ENCODE measurements around the gene FAM228B.

Gene FAM228B

DNA sequence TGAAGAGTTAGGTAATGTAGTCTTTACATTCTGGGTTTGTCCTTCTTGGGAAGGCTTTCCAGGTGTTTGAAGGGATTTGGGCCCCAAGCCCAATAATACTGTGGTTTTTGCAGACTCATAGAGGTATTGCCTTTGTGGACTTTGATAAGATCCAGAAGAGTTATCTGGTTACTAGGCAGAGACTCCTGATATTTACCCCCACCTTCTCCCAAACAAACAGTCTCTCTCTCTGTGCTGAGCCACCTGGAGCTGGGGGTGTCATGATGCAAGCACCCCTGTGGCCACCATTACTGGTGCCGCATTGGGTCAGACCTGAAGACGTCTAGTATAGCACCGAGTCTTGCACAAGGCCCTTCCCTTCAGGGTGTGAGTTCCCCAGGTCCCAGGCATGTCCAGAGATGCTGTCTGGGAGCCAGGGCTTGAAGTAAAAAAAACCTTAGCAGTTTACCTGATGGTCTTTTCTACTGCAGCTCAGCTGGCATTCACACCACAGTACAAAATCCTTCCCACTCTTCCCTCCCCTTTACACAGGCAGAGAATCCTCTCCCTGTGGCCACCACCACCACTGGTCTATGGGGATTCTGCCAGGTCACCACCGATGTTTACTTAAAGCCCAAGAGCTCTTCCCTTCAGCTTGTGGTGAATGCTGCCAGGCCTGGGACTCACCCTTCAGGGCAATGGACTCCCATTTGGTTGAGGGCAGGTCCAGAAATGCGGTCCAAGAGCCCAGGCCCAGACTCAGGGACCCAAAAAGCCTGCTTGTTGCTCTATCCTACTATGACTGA lies 29.3 kb downstream of the FAM228B start:
- DNase-seq: no peak
- intact Hi-C loops (cut with DNase I): no loop called here

DNA sequence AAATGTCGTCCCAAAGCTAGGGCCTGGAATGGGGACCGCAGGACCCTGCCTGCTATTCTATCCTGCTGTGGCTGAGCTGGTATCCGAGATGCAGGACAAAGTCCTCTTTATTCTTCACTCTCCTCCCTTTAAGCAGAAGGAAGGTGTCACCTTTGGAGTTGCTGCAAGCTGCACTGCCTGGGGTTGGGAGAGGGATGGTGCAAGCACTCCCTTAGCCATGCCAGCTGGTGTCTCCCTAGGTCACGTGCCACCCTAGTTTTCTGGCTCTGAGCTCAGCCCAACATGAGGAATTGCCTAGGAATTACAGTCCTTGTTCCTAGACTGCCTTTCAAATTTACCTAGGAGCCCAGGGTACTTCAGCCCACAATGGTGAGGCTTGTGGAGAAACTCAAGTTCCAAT lies 30.2 kb downstream of the FAM228B start:
- intact Hi-C loops (cut with DNase I): no loop called here
- peak in 1 of 10 donors; percentile 19 for DNase-seq

DNA sequence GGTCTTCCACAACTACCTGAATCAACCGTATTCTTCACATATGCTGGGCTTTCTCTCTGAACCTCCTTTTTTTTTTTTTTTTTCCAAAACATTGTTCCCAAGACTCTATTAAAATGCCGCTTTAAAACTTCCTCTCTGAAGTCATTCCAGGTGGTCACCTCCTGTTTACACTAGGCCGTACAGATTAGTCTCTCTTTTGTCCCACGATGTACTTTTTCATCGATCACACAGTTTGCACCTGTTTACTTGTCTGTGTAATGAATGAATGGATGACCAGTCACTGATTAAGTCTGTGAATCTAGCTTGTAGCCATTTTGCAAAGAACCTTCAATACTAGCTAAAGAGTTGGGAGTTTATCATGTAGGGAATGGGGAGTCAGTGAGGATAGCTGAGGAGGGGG lies 34.9 kb downstream of the FAM228B start:
- intact Hi-C loops (cut with DNase I): no loop called here
- no peak for DNase-seq

DNA sequence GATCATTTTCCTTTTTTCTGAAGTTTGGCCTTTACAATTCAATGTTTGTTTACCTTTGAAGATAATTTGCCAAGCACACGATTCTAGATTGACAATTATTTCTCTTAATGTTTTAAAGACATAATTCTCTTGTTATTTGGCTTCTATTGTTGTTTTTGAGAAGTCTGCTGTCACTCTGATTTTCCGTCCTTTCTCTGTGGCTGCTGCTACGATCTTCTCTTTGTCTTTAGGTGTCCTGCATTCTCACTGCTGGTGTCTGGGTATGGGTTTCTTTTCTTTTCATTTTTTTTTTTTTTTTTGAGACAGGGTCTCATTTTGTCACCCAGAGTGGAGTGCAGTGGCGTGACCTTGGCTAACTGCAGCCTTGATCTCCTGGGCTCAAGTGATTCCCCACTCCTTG lies 36.4 kb downstream of the FAM228B start:
- intact Hi-C loops (cut with DNase I): no loop called here
- no peak for DNase-seq

DNA sequence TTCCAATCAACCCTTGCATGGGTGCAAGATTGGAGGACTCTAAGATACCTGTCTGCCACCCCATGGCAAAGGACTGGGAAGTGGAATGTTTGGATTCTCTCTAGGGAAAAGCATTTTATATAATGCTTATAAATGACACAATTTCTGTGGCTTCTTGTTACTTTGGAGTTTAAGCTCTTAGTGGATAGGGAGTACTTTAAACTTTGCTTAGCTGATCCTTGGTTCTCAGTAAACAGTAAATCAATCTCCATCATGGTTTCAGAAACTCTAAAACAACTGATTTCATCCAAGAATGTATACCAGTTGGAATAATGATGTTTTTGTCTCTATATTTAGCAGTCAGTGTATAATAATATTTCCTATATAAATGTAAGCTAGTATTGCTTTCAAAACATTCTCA lies 37.5 kb downstream of the FAM228B start:
- DNase-seq: no peak
- intact Hi-C loops (cut with DNase I): no loop called here

DNA sequence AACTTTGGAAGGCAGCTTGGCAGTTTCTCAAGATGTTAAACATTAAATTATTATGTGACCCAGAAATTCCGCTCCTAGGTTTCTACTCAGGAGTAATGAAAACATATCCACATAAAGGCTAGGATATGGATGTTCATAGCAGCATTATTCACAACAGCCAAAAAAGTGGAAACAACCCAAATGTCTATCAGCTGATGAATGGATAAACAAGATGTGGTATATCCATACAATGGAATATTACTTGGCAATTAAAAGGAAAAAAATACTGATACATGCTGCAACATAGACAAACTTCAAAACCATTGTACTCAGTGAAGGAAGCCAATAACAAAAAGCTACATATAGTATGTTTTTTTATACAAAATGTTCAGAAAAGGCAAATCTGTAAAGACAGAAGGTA lies 39.2 kb downstream of the FAM228B start:
- no peak for DNase-seq
- intact Hi-C loops (cut with DNase I): no loop called here

DNA sequence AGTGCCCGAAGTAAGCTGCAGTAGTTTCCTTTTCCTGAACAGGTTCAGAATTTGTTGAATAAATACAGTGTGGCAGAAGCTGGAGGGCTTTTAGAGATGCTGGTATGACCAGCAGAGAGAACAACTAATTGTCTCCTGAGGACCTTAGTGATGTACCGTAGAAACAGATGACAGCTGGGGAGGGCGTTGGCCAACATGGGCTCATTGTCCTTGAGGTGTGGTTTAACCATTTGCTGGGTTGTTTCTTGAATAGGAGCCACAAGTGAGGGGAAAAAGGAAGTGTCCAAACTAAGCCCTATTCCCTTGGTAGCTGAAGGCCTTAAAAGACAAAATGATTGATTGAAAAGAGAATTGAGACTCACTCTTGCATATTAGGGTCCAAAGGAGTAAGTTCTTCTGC lies 39.9 kb downstream of the FAM228B start:
- DNase-seq: no peak
- intact Hi-C loops (cut with DNase I): no loop called here

DNA sequence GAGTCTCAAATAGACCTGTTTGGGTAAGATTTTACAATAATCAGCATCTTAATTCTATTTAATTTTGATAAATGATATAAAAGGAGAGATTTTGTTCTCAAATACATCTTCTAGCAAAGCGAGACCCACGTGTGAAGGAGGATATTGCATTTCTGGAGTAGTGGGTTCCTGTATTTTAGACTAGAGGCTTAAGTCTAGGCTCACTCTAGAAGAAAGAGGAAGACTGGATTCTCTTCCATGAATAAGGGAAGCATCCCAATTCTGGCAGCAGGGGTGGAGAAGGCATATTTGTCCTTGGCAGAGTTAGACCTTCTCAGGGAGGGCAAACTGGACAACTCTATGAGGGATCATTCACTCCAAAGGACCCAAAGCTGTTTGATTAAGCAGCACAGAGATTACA lies 40.3 kb downstream of the FAM228B start:
- intact Hi-C loops (cut with DNase I): no loop called here
- no peak for DNase-seq

DNA sequence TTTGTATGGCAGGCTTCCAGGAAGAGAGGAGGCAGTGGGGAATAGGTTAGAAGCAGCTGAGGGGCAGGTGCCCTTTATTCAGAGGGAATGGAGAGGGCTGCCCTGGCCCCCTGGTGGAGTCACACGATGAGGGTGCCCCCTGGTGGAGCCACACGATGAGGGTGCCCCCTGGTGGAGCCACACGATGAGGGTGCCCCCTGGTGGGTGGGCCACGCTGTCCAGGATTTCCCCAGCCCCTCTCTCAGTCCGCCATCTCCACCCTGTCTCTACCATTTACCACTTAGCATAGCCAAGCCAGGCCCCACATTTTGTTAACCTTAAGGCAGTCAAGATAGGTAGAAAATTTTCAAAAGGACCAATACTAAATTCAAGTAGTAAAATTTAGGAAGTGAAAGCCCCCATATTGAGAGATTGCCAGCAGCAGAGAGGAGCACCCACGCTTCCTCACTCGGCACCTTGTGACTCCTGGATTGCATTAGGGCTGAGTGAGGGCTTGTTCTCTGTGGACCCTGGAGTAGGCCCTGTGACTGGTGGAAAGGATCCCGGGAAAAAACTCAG lies 41.2 kb downstream of the FAM228B start:
- no peak for DNase-seq
- intact Hi-C loops (cut with DNase I): no loop called here

DNA sequence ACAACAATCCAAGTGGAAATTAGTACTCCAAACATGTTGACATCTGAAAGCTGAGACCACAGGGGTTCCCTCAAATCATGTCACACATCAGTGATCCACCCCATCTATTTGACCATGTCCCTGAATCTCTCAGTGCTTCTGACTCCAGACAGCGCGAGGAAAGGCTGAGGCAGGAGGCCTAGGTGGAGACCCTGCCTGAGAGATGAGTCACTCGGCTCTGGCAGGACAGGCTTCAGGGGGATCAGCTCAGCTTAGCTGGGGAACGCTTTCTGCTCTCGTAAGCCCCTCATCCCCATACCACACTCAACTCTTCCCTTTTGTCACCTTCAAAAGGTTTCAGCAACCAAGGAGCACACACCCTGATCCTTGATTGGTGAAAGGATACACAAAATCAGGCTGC lies 45.8 kb downstream of the FAM228B start:
- intact Hi-C loops (cut with DNase I): no loop called here
- no peak for DNase-seq

DNA sequence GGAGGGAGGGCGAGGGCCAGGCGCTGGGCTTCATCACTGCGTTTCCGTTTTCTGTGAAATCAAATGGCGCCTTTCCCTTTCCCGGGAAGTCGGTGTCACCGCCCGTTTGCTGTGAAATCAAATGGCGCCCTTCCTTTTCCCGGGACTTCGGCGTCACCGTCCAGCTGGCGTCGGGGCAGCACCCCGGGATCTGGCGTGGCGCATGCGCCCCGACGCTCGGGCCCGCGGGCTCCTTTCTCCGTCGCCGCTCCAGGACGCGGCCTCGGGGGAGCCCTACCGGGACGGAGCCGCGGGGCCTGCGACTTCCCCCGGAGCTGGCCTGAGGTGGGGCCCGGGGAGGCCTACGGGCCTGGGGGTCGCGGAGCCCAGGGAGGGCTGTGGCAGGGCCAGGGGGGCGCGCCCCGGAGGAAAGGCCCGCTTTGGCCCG lies 51.6 kb downstream of the FAM228B start, which contains the start of gene FAM228A:
FAM228A (plus strand) TSS at position 203 of the 427 bp plus-strand sequence. CDS start 428 bp downstream, outside the sequence.
- DNase-seq: no peak
- intact Hi-C loops (cut with DNase I): no loop called here

DNA sequence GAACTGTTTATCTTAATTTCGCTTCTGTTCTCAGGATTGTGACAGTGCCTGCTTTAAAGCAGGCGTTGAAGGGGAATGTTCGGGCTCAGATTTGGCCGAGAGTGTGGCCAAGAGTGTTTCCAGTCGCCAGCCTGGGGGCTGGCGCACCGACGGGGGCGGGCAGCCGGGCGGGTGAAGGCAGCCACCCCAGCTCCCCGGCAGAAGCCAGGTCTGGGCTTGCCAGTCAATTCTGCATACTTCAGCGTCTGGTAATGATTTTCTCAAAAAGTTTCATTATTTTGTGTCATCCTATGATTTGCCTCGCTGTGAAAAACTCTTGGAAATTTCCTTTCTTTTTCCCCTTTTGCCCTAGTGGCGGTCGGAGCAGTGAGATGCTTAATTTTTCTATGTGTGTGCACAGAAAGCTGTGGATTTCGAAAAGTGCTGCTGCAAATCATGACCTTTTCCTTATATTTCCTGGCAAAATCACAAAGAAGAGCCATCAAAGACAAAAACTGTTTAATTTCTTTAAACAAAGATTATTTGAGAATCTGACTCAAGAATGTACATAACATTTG lies 52.4 kb downstream of the FAM228B start:
- DNase-seq: no peak
- intact Hi-C loops (cut with DNase I): no loop called here

DNA sequence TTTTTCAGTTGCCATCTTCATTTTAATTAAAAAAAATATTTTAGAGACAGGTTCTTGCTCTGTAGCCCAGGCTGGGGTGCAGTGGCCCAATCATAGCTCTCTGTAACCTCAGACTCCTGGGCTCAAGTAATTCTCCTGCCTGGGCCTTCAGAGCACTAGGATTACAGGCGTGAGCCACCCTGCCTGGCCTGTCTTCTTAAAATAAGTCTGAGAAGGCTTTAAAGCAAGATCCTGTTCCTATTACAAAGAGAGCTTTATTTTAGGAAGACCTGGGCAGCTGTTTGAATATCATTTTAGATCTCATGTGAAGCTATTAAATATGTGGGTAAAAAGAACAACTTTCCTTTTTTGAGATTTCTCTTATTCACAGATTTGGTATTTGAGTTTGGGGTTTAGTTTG lies 53.1 kb downstream of the FAM228B start:
- no peak for DNase-seq
- intact Hi-C loops (cut with DNase I): no loop called here

DNA sequence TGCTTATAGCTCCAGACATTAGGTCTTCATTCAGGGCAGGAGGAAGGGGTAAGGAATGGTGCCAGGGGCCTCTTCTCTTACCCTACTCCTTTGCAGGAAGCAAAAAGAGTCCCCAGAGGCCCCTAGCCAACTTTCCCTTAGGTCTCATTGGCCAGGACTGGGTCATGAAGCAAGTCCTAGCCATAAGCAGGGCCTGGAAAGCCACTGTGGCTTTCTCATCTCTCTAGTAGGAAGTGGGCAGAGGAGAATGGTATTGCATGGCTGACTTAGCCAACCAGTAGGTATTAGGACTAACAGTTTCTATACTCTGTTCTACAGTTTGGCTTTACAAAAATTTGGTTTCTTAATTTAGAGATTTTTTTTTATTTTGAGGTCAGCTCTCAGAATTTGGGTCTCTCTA lies 56.4 kb downstream of the FAM228B start:
- DNase-seq: no peak
- intact Hi-C loops (cut with DNase I): no loop called here

DNA sequence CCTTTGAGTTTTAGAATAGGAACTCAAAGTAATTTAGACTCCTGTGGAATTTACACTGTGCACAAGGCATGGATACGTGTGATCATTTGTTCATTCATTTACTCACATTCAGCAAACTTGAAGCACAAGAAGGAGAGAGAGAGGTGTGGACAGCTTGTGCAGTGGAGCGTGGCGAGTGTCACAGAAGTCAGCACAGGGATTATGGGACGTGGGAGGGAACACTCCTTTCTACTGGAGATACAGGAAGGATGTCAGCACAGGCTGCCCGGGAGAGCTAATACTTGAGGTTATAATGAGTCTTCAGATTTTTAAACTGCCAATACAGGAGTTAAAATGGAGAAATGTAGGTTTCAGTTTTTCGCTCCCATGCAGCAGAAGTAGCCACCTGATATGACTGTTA lies 58.6 kb downstream of the FAM228B start:
- intact Hi-C loops (cut with DNase I): no loop called here
- DNase-seq: no peak

DNA sequence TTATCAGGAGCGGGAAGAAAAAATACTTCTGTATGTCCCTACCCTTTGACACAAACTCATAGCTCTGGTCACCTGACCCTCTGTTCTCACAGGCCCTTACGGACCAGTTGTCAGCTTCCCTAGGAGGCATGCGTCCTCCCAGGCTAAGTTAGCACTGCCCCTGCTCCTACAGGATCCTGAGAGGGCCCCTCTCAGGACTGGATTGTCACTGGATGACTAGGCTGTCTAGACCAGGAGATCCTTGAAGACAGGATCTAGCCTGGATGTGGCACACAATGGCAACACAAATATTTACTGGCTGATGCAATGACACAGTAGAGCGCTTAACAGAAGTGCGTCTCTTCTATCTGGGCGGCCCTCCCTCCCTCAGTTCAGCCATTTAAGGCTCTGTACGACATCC lies 59.2 kb downstream of the FAM228B start:
- intact Hi-C loops (cut with DNase I): no loop called here
- DNase-seq: no peak

DNA sequence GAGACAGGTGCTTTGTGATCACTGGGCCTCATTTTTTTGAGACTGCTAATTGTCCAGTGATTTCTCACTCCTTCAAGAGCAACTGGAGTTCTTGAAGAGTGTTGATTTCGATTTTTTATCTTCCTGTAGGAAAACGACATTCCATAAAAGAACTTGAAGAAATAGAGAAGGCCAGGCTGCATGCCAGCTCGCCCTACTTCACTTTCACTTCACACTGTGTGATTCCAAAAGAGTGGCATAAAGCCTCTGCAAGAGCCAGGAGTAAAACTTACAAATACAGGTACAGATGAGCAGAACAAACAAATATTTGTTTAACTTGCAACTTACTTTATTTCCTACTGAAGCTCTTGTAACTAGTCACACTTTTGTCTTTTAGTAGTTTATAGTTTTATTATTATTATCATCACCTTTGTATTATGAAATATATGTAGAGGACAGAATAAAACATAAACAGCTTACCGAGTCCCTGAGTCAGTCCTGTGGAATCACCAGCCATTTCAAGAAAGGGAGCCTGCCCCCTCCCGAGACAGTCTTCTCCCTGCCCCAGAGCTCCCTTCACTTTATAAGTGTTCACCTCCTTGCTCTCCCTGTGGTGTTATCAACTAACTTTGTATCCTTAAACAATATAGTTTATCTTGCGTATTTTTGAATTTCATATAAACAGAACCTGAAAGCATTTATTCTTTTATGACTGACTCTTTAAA lies 60.2 kb downstream of the FAM228B start:
- DNase-seq: no peak
- intact Hi-C loops (cut with DNase I): no loop called here

DNA sequence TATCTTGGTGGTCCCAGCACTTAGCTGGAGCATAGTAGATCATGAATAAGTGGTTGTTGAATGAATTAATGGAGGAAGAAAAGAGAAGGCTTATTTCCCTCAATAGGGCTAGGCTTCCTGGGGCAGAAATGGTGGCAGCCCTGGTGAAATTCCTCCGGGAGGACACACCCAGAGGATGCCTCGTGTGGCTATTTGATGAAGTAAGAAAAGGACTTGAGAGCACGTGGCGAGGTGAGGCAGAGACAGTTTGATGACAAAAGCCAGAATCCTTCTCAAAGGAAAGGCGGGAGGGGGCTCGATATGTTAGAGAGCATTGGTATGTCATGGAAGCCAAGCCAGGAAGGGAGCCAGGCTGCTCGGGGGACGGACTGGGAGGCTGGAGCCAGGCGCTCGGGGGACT lies 66.3 kb downstream of the FAM228B start:
- DNase-seq: no peak

DNA sequence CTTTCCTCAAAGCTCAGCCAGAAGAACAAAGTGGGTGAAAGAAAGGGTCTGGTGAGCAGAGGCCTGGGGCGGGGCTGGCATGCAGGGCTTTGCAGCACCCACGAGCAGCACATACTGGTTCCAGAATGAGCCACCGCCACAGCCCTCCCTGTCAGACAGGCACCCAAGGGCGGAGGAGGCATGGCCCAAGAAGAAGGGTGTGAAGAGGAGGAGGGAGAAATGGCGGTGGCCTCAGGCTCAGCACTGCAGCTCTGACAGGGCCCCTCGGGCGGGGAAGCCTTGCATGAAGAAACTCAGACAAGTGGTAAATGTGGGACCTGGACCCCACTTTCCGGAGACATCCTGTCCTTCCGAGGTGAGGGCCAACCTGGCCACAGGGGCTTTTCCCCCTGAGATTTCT lies 67.2 kb downstream of the FAM228B start:
- intact Hi-C loops (cut with DNase I): no loop called here
- DNase-seq: peak in 1 of 10 donors; percentile 57

More for the DNA sequence above, 66.3 kb downstream of the FAM228B start:
- intact Hi-C loops (cut with DNase I): no loop called here

DNA sequence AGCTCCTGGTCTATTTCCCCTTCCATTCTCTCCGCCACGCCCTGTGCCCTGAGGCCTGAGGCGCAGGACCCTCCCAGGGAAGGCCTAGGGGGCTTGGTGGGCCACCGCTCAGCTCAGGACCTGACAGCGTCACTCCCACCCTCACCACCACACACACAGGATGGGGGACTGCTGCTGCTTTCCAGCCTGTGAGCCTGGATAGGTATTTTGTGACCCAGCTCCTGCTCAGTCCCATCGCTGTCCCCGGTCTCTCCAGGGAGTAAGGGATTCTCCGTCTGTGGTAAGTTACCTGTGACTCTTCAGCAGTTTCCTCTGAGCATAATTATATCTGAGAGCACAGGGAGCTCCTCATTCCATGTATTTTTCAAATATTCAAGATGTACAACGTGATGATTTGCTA lies 67.9 kb downstream of the FAM228B start:
- no peak for DNase-seq
- intact Hi-C loops (cut with DNase I): no loop called here

DNA sequence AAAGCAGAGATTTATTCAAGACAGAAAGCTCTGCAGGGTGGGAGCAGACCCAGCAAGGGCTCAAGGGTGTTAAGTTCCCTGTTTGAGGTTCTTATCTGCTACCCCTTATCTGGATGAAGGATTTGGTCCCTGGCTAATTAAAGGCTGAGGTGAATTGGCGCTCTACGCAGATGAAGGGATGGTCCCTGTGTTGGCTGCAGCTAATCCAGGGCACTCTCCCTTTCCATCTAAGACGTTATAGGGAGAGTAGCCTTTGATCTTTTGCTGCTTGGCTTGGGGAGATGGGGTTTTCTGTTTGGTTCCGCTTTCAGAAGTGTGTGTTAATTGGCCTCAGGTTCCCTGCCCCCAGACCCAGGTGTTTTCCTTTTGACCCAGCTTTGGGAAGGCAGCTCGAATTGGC lies 68.6 kb downstream of the FAM228B start:
- DNase-seq: no peak
- intact Hi-C loops (cut with DNase I): no loop called here

Measured in posterior cingulate gyrus (tissue), 11 donors.